Daoy (cell line): ENCODE measurements around the gene TMEM132E. TPM values are rescaled to one million over a fixed set of nuclear protein-coding genes. Genes with fewer than 3 reads are reported as not detected.
A peak's percentile ranks its signal among the peaks of the same experiment; 100 is the strongest.

ENCODE experiments used
- DNase-seq: peaks from one replicate; pipeline ENCODE4 v3.0.0-alpha.2; 2015; ENCODE audit warnings: low read depth
- total RNA-seq: library from RNA; depleted of rRNA; stranded (reverse); fragments of >200 nt; shearing (Covaris generic); gene quantifications from 2 replicates; pipeline ENCODE4 v1.2.3, GENCODE V29; 2014

TMEM132E gene
- total RNA-seq, 1 experiment from 2014 or later = not detected

DNA sequence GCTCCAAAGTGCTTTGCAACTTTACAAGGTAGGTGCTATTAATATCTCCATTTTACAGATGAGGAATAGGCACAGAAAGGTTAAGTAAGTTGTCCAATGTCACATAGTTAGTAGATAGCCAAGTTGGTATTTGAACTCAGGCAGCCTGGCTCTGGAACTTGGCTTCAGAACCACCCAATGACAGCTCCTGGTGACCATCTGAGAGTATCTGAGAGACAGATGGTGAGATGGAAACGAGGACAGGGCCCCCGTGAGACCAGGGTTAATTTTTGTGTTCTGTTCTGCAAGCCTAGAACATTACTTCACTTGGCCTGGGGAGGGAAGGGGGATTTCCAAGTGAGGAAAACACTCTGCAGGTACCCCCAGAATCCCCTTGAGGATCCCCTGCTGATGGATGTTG lies 9.8 kb upstream of the TMEM132E start:
- no peak for DNase-seq

DNA sequence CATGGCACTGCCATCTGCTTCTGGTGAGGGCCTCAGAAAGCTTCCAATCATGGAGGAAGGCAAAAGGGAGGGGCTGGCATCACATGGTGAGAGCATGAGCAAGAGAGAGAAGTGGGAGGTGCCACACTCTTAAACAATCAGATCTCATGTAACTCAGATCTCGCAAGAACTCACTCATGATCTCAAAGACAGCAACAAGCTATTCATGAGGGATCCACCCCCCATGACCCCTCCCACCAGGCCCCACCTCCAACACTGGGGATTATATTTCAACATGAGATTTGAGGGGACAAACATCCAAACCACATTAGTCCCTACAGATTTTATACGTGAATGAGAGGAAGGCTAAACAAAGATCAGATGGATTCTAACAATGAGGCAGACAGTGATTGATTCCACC lies 8.9 kb upstream of the TMEM132E start:
- DNase-seq = peak; percentile 8

DNA sequence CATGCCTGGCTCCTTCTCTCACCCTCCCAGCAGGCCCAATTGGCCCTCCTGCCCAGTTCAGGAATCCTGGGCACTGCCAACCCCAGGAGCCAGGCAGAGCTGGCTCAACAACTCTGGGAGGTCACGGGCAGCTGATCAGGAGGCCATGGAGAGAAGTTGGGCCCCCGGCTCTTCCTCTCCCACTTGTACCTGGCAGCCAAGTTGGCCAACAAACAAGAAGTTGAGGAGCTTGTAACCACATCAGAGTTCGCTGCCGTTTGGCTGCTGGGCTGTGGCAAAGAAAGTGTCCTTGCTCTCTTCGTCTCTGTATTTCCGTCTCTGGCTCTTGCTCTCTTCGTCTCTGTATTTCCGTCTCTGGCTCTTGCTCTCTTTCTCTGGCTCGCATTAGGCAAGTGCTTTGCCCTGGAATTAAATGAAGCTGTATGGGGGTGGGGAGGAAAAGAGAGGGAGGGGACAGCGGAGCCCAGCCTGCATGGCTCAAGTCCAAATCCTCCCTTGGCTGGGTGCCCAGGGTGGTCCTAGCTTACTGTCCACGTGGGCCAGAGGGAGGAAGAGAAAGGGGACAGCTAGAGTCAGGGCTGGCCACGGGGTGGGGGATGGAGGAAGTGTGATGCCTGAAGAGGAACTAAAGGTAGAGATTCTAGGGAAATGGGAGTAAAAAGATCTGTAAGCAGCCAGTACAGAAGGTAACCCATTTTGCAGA lies 7.8 kb upstream of the TMEM132E start:
- no peak for DNase-seq

DNA sequence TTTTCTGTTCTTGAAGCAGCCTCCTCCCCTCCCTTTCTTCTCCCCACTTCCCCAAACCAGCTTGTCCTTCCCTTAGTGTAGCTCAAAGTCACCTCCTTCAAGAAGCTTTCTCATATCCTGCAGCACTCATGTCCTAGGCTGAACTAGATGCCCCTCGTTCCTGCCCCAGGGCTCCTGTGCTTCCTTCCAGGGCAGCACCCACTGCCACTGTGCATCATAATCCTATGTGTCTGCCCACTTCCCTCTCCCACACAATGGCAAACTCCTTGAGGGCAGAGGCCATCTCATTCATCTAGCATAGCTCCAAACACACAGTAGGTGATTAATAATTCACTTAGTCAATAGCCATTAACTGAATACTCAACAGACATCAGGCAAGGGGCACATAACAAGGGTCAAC lies 6.9 kb upstream of the TMEM132E start:
- no peak for DNase-seq

- no peak for DNase-seq
Observed at GRCh38 chr17:34575182-34575581, 4.2 kb upstream of the TMEM132E start.

DNA sequence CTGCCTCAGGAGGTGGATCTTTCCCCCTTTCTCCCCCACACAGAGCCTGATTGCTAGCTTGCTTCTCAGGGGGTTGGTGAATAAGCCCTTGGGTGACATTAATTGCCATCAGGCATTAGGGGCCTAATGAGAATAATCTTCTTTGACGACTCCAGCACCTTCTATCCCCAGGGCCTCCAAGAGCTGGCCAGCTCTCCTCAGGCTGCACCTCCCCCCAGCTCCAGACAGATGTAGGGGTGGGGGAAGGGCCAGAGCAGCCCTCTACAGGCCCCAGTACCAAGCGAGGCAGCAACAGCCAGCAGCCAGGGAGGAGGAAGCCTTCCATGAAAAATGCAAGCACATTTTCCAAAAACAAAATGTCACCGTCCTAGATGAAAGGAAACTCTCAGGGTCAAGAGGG lies 1.4 kb upstream of the TMEM132E start:
- DNase-seq = no peak

GRCh38 chr17:34578656-34579016 lies 746 bp upstream of the TMEM132E start:
- DNase-seq = no peak

- peak; percentile 61 for DNase-seq
Observed at GRCh38 chr17:34579979-34580684, 750 bp downstream of the TMEM132E start.

DNA sequence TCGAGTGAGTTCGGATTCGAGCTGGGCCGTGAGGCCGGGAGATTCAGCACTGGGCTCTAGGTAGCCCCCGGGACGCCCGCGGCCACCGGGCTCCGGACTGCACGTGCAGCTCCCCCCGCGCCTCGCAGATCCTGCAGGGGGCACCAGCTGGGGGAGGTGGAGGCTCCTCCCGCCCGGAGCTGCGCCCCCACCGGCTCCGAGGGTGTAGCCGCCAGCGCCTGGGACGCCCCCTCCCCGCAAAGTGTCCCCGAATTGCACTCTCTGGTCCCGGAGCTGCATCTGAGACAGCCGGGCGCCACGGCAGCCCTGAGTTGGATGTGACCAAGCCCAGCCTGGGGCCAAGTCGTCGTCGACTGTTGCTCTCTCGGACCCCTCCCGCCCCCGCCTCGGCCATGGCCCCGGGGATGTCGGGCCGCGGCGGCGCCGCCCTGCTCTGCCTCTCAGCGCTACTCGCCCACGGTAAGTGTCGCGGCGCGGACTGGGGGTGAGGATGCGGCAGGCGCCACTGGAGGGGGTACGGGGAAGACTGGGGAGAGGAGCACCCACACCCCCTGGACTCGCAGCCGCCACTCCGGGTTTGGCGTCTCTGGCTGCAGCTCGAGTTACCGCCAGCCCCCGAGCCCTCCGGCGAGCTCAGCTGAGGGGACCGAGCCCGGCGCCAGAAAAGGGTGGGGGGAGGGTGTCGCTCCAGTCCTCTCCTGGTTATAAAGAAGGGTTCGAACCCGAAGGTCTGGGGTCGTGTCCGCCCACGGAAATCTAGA lies 1.5 kb downstream of the TMEM132E start:
- peak; percentile 21 for DNase-seq

DNA sequence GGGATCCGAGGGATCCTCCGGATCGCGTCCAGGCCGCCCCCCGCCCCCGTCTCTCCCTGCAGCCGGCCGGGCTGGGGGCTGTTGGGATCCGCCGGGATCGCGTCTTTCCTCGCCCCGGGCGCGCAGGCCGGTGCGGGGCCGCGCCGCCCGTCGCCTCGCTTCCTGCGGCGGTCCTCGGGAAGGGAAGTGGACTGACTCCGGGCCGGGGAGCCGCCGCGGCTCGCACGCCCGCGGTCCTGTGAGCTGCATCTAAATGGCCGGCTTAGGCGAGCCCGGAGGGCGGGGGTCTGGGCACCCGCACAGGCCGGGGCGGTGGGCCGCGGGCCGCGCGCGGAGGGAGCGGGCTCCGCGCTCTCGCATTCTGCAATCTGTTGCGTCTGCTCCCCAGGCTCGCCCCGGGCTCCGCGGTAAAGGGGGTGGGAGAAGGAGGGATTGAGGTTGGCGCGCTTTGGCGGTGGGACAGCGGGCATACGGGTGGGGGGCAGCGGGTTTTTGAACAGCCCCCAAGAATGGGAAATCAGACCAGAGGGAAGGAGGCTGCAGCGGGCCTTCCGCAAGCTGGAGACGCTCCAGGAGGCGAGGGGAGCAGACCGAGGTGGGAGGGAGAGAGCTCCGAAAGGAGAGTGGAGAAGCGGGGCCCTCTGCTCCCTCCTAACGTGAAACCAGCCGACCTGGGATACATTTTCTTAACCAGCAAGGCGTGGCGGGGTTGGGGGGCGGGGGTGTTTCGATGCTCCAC lies 2.2 kb downstream of the TMEM132E start:
- peak; percentile 20 for DNase-seq

DNA sequence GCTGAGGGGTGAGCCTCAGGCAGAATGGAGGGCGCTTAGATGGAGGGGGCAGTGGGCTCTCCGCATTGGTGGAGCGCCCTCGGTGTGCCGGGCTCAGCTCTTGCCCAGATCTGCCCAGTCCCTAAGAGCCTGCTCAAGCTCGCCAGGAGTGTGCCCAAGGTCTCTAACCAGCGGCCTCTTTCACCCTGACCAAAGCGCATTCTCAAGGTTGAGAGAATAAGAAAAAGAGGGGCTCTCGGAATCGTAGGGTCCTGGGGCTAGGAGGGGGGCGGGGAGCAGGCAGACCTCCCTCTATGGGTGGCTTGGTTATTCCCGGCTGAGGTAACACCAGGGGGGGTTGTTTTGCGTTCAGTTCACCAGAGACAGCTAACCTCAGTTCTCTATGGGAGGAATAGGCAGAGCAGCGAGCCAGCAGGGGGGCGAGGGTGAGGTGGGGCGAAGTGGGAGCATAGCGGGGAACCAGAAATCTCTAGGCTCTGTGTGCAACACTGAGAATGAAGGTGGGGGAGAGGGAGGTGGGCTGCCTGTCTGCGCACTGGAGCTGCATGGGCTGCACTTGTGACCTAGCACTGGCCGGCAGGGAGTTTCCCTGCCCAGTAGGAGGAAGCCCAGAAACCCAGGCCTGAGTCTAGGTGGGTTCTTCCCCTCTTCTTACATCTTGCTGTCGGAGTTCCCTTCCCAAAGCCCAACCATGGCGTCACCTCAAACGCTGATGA lies 3.0 kb downstream of the TMEM132E start:
- no peak for DNase-seq

DNA sequence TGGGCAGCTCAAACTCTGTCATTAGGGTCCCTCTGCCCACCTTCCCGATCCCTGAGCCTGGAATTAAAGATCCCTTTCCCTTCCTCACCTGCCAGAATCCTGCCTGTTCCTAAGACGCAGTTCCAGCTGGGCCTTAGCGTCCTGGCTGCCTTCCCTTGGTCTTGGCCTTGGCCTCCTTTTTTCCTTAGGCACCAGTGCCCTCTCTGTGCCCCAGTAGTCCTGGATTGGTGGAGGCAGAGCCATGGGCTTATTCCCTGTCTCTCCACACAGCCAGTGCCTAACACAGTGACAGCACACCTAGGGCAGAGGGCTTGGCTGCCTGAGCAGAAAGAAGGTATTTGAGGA lies 3.5 kb downstream of the TMEM132E start:
- no peak for DNase-seq

- peak; percentile 38 for DNase-seq
Observed at GRCh38 chr17:34584805-34585416, 5.5 kb downstream of the TMEM132E start.

GRCh38 chr17:34586346-34586846 lies 7.0 kb downstream of the TMEM132E start:
- DNase-seq = no peak

- no peak for DNase-seq
Observed at GRCh38 chr17:34588266-34588665, 8.9 kb downstream of the TMEM132E start.

- DNase-seq = no peak
Observed at GRCh38 chr17:34589120-34589965, 10.0 kb downstream of the TMEM132E start.

DNA sequence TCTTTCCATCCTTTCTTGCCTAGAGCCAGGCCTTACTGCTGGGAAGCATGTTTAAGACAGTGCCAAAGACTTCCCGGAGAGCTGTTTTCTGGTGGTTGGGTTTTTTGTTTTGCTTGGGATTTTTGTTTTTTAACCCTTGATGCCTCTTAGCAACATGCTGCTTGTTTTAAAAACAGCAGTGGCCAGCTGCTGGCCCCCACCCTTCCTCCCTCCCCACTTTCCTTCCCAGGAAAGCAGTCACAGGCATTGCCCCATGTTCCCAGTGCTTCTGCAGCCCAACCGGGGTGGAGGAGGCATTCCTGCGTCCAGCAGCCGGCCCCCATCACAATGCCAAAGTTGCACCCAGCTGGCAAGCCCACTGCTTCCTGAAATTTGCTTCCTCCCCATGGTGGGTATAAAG lies 12.6 kb downstream of the TMEM132E start:
- no peak for DNase-seq

- no peak for DNase-seq
Observed at GRCh38 chr17:34596920-34597319, 17.5 kb downstream of the TMEM132E start.

DNA sequence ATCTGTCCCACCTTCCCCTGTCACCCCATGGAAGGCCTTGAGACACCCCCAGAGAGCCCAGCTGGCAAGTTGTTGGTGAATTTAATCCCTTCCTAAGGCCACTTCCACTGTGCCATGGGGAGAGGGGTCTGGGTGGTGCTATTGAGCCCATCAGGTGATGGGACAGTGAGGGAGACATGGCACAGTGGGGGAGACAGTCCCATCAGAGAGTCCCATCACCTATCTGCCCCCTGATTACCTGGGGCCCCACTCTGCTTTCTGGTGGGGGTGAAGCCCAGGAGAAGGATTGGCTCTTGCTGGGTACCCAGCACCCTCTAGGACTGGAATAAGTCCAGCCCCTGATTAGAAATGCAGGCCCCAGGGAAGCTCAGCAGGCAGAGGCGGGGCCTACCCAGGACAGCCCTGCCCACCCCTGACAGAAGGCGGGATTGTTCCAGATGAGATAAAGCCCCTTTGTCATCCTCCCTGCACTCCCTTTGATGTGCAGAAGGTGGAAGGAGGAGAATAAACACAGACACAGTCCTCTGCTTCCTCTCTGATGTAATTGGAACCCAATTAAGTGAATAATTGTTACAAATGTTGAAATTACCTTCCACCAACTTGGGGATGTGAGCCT lies 18.9 kb downstream of the TMEM132E start:
- no peak for DNase-seq

GRCh38 chr17:34601416-34601815 lies 22.0 kb downstream of the TMEM132E start:
- DNase-seq = no peak
